ENCODE data around the gene ARFGEF2.

DNA sequence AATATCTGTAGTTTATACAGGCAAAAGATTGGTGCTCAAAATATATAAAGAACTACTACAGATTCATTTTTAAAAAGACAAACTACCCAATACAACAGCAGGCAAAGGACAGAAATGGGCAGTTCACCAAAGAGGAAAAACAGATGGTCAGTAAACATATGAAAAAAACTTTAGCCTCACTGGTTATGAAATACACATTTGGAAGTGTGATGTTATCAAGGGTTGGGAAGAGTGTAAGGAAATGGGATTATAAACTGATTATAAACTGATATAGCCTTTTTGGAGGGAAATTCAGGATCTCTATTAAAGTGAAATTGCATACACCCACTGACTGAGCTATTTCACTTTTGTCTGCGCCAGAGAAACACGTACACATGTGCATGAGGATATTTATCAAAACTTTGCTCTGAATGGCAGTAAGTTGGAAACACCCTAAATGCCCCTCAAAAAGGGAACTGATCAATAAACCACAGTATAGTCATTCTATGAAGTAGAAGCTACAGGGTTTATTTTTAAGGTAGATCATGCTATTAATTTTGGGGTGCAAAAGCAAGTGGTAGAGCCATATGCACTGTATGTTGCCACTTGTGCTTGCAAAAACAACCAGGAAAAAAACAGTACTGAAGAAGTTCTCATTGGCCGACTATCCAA lies 32.2 kb upstream of the ARFGEF2 start:
- TF ChIP-seq EP300 (conservative IDR thresholded peaks at IDR 0.05; ENCODE audit: poor library complexity, severe bottlenecking) (no peak), POLR2AphosphoS5 (IDR thresholded peaks at IDR 0.05) (no peak), RAD21 (conservative IDR thresholded peaks at IDR 0.05) (no peak), MXI1 (conservative IDR thresholded peaks at IDR 0.05; ENCODE audit: poor library complexity, severe bottlenecking) (no peak)
- TF ChIP-seq, protein P1, sequence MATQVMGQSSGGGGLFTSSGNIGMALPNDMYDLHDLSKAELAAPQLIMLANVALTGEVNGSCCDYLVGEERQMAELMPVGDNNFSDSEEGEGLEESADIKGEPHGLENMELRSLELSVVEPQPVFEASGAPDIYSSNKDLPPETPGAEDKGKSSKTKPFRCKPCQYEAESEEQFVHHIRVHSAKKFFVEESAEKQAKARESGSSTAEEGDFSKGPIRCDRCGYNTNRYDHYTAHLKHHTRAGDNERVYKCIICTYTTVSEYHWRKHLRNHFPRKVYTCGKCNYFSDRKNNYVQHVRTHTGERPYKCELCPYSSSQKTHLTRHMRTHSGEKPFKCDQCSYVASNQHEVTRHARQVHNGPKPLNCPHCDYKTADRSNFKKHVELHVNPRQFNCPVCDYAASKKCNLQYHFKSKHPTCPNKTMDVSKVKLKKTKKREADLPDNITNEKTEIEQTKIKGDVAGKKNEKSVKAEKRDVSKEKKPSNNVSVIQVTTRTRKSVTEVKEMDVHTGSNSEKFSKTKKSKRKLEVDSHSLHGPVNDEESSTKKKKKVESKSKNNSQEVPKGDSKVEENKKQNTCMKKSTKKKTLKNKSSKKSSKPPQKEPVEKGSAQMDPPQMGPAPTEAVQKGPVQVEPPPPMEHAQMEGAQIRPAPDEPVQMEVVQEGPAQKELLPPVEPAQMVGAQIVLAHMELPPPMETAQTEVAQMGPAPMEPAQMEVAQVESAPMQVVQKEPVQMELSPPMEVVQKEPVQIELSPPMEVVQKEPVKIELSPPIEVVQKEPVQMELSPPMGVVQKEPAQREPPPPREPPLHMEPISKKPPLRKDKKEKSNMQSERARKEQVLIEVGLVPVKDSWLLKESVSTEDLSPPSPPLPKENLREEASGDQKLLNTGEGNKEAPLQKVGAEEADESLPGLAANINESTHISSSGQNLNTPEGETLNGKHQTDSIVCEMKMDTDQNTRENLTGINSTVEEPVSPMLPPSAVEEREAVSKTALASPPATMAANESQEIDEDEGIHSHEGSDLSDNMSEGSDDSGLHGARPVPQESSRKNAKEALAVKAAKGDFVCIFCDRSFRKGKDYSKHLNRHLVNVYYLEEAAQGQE (IDR thresholded peaks at IDR 0.05; ENCODE audit: borderline replicate concordance), result no peak
- TF ChIP-seq, protein P2, sequence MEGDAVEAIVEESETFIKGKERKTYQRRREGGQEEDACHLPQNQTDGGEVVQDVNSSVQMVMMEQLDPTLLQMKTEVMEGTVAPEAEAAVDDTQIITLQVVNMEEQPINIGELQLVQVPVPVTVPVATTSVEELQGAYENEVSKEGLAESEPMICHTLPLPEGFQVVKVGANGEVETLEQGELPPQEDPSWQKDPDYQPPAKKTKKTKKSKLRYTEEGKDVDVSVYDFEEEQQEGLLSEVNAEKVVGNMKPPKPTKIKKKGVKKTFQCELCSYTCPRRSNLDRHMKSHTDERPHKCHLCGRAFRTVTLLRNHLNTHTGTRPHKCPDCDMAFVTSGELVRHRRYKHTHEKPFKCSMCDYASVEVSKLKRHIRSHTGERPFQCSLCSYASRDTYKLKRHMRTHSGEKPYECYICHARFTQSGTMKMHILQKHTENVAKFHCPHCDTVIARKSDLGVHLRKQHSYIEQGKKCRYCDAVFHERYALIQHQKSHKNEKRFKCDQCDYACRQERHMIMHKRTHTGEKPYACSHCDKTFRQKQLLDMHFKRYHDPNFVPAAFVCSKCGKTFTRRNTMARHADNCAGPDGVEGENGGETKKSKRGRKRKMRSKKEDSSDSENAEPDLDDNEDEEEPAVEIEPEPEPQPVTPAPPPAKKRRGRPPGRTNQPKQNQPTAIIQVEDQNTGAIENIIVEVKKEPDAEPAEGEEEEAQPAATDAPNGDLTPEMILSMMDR (IDR thresholded peaks at IDR 0.05; ENCODE audit: poor library complexity, severe bottlenecking), result no peak
